ENCODE measurements around the gene STYK1. TPM values are rescaled to one million over a fixed set of nuclear protein-coding genes. Genes with fewer than 3 reads are reported as not detected.
A peak's percentile ranks its signal among the peaks of the same experiment; 100 is the strongest.

STYK1 gene
- total RNA-seq, 4 donors from 2014 or later, result 0.32 to 0.56 TPM; not detected in 2

GRCh38 chr12:10718279-10718821, 44.5 kb upstream of the STYK1 start:
- ATAC-seq (ENCODE audit: low FRiP score), result no peak
- no peak for TF ChIP-seq CTCF (IDR thresholded peaks at IDR 0.05)
- no peak for DNase-seq (ENCODE audit: low spot score)

GRCh38 chr12:10717410-10717809, 43.6 kb upstream of the STYK1 start:
- DNase-seq (ENCODE audit: low spot score) (no peak), ATAC-seq (ENCODE audit: low FRiP score) (no peak)
- TF ChIP-seq CTCF (IDR thresholded peaks at IDR 0.05), result no peak

- ATAC-seq (ENCODE audit: low FRiP score), result peak; percentile 92
- TF ChIP-seq CTCF (IDR thresholded peaks at IDR 0.05), result no peak
- DNase-seq (ENCODE audit: low spot score), result peak; percentile 69
Measured at GRCh38 chr12:10716704-10717315, 43.0 kb upstream of the STYK1 start.

GRCh38 chr12:10716277-10716676, 42.4 kb upstream of the STYK1 start:
- TF ChIP-seq CTCF (IDR thresholded peaks at IDR 0.05), result no peak
- DNase-seq (ENCODE audit: low spot score), result no peak
- no peak for ATAC-seq (ENCODE audit: low FRiP score)

GRCh38 chr12:10715491-10715890, 41.6 kb upstream of the STYK1 start:
- no peak for DNase-seq (ENCODE audit: low spot score)
- no peak for TF ChIP-seq CTCF (IDR thresholded peaks at IDR 0.05)
- ATAC-seq (ENCODE audit: low FRiP score), result no peak

GRCh38 chr12:10709808-10710207, 36.0 kb upstream of the STYK1 start:
- no peak for ATAC-seq (ENCODE audit: low FRiP score)
- no peak for TF ChIP-seq CTCF (IDR thresholded peaks at IDR 0.05)
- DNase-seq (ENCODE audit: low spot score), result no peak

GRCh38 chr12:10708862-10709261, 35.0 kb upstream of the STYK1 start:
- DNase-seq (ENCODE audit: low spot score) (no peak), ATAC-seq (ENCODE audit: low FRiP score) (no peak)
- no peak for TF ChIP-seq CTCF (IDR thresholded peaks at IDR 0.05)

All from omental fat pad (tissue), 4 donors.